Measurements from ENCODE around the gene CREB3L2.
"Not testable (repeated sequence)": the region's sequence is repeated elsewhere in the genome, so short reads cannot be mapped to it uniquely, and the experiment has no call there.

CREB3L2 gene

DNA sequence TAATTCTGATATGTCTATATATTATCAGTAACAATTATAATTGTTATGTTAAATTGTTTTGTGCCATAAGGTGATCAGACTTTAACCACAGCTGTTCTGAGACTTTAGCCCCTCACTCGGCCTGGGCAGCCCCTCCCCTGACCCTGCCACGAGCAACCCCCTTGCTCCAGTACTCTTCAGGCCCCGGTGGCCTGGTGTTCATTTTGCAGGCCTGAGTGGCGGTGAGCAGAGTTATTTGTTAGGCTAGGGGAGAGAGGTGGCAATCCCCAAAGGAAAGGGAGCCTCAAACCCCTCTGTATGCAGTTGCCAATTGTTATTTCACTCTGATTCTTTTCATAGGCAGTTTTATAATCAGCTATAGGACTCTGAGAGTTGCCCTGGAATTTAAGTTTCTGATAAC is 22.9 kb upstream of the CREB3L2 start:
- Histone ChIP-seq H3K4me1 (ENCODE audit: insufficient read depth, low read length) (peaks cover 5% of the 10 kb centered on the region; the same call in 1 of the 2 replicates), H3K9ac (ENCODE audit: low read depth, low read length) (no peak overlapping the region), H3K9me3 (ENCODE audit: control insufficient read depth, insufficient read depth, low read length) (peaks cover 20% of the 10 kb centered on the region), H3K36me3 (ENCODE audit: insufficient read depth, low read length) (no peaks in the 10 kb centered on the region)

- Histone ChIP-seq H3K9me3 (ENCODE audit: control insufficient read depth, insufficient read depth, low read length) (peaks cover 20% of the 10 kb centered on the region), H3K4me1 (ENCODE audit: insufficient read depth, low read length) (peaks cover 5% of the 10 kb centered on the region; the same call in 1 of the 2 replicates), H3K9ac (ENCODE audit: low read depth, low read length) (no peak overlapping the region), H3K36me3 (ENCODE audit: insufficient read depth, low read length) (no peaks in the 10 kb centered on the region)
These were observed 22.4 kb upstream of the CREB3L2 start for GRCh38 chr7:138024343-138024691.

GRCh38 chr7:138023618-138024342 is 21.9 kb upstream of the CREB3L2 start:
- Histone ChIP-seq H3K4me1 (ENCODE audit: insufficient read depth, low read length) (peaks cover 5% of the 10 kb centered on the region; the same call in 1 of the 2 replicates), H3K36me3 (ENCODE audit: insufficient read depth, low read length) (no peaks in the 10 kb centered on the region), H3K9ac (ENCODE audit: low read depth, low read length) (no peak overlapping the region), H3K9me3 (ENCODE audit: control insufficient read depth, insufficient read depth, low read length) (peaks cover 20% of the 10 kb centered on the region)

DNA sequence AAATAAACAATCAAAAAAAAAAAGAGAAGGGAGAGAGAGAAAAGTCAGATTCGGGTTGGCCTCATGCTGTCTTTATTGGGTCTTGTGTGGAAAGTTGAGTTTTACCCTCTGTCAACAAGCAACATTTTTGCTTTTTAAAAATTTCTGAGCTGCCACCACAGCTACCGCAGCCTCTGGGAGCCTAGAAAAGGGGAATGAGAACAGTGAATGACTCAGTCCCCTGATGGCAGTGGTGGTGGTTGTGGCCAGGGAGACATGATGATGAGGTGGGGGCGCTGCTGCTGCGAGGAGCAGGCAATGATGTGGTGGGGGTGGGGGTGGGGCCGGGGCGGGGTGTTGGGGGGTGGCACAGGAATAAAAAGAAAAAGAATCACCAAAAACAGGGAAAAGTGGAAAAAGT is 20.0 kb upstream of the CREB3L2 start:
- H3K36me3 ChIP-seq (ENCODE audit: insufficient read depth, low read length) = no peaks in the 10 kb centered on the region
- peaks cover 18% of the 10 kb centered on the region for H3K9me3 ChIP-seq (ENCODE audit: control insufficient read depth, insufficient read depth, low read length)
- peaks cover 5% of the 10 kb centered on the region; the same call in 1 of the 2 replicates for H3K4me1 ChIP-seq (ENCODE audit: insufficient read depth, low read length)
- no peak overlapping the region for H3K9ac ChIP-seq (ENCODE audit: low read depth, low read length)

DNA sequence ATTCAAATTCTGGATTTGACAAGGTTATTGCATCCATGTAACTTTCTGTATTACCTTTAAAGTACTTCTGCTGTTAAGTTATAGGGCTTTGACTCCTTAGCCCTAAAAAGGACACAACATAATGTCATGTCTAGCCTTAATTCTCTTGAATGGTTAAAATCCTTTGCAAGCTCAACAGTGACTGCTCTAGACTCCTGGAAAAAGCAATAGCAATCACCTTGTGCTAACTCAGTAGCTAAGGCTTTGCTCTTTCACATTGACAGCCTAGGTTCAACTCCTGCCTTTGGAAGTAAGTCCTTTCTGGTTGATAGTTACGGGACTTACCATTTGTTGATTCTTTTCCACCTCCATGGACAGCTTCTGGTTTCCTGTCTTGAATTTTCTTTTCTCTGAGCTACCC is 16.1 kb upstream of the CREB3L2 start:
- Histone ChIP-seq H3K36me3 (ENCODE audit: insufficient read depth, low read length) (no peaks in the 10 kb centered on the region), H3K4me1 (ENCODE audit: insufficient read depth, low read length) (peaks cover 3% of the 10 kb centered on the region; the same call in 1 of the 2 replicates), H3K9me3 (ENCODE audit: control insufficient read depth, insufficient read depth, low read length) (no peaks in the 10 kb centered on the region), H3K9ac (ENCODE audit: low read depth, low read length) (no peak overlapping the region)

GRCh38 chr7:138015096-138015495 is 13.2 kb upstream of the CREB3L2 start:
- Histone ChIP-seq H3K36me3 (ENCODE audit: insufficient read depth, low read length) (no peaks in the 10 kb centered on the region), H3K9me3 (ENCODE audit: control insufficient read depth, insufficient read depth, low read length) (no peaks in the 10 kb centered on the region), H3K4me1 (ENCODE audit: insufficient read depth, low read length) (peaks cover 3% of the 10 kb centered on the region; the same call in 1 of the 2 replicates), H3K9ac (ENCODE audit: low read depth, low read length) (no peak overlapping the region)

GRCh38 chr7:138014686-138015085 is 12.8 kb upstream of the CREB3L2 start:
- Histone ChIP-seq H3K9me3 (ENCODE audit: control insufficient read depth, insufficient read depth, low read length) (no peaks in the 10 kb centered on the region), H3K4me1 (ENCODE audit: insufficient read depth, low read length) (peaks cover 3% of the 10 kb centered on the region; the same call in 1 of the 2 replicates), H3K9ac (ENCODE audit: low read depth, low read length) (no peak overlapping the region), H3K36me3 (ENCODE audit: insufficient read depth, low read length) (no peaks in the 10 kb centered on the region)

DNA sequence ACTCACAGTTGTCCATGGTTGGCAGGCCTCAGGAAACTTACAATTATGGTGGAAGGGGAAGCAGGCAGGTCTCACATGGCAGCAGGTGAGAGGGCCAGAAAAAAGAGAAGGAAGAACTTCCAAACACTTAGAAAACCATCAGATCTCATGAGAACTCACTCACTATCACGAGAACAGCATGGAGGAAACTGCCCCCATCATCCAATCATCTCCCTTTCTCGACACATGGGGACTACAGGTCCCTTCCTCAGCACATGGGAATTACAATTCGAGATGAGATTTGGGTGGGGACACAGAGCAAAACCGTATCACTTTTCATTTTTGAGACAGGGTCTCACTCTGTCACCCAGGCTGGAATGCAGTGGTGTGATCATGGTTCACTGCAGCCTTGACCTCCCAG is 12.3 kb upstream of the CREB3L2 start:
- H3K4me1 ChIP-seq (ENCODE audit: insufficient read depth, low read length); H3K9ac ChIP-seq (ENCODE audit: low read depth, low read length); H3K36me3 ChIP-seq (ENCODE audit: insufficient read depth, low read length); H3K9me3 ChIP-seq (ENCODE audit: control insufficient read depth, insufficient read depth, low read length): not testable (repeated sequence)

DNA sequence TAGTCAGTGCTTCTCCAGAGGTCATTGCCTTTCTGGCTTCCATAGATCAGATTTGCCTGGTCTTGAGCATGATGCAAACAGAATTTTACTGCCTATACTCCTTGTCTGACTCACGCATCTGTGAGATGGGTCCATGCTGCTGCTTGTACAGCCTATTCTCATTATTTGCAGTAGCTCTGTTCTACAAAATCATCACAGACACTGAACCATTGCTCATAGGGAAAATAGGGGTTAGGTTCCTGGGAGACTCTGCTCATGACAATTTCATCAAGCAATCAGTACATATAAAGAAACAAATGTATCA is 7.4 kb upstream of the CREB3L2 start:
- Histone ChIP-seq H3K4me1 (ENCODE audit: insufficient read depth, low read length) (no peaks in the 10 kb centered on the region; the same call in 1 of the 2 replicates), H3K36me3 (ENCODE audit: insufficient read depth, low read length) (no peaks in the 10 kb centered on the region), H3K9ac (ENCODE audit: low read depth, low read length) (no peak overlapping the region), H3K9me3 (ENCODE audit: control insufficient read depth, insufficient read depth, low read length) (no peaks in the 10 kb centered on the region)

DNA sequence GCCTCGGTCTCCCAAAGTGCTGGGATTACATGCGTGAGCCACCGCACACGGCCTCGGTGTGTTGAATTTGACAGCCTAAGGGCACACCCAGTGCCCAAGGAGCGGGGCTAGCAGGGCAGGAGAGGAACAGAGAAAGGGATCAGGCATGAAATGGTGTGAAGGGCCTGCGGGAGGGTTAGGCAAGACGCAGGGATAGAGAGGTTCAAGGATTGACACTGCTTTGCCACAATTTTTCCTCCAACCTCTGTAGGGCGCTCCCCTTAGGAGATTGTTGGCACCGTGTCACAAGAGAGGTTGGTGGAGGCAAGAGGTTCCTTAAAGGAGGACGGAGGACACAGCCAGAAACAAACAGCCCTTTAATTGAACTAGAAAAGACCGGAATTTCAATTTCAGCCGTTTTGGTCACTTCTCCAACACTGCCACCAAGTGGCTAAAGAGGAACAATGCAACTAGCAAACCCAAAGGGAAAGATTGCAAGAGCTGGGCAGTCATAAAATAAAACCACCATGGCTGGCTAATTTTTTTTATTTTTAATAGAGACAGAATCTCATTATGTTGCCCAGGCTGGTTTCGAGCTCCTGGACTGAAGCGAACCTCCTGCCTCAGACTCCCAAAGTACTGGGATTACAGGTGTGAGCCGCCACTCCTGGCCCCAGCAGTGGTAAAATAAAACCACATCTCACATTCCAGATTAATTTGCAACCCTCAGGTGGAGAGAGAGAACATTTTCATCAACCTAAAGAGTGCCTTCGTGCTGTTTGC is 6.9 kb upstream of the CREB3L2 start:
- no peaks in the 10 kb centered on the region; the same call in 1 of the 2 replicates for H3K4me1 ChIP-seq (ENCODE audit: insufficient read depth, low read length)
- no peaks in the 10 kb centered on the region for H3K36me3 ChIP-seq (ENCODE audit: insufficient read depth, low read length)
- peak overlapping the region; percentile 19 for H3K9ac ChIP-seq (ENCODE audit: low read depth, low read length)
- no peaks in the 10 kb centered on the region for H3K9me3 ChIP-seq (ENCODE audit: control insufficient read depth, insufficient read depth, low read length)

DNA sequence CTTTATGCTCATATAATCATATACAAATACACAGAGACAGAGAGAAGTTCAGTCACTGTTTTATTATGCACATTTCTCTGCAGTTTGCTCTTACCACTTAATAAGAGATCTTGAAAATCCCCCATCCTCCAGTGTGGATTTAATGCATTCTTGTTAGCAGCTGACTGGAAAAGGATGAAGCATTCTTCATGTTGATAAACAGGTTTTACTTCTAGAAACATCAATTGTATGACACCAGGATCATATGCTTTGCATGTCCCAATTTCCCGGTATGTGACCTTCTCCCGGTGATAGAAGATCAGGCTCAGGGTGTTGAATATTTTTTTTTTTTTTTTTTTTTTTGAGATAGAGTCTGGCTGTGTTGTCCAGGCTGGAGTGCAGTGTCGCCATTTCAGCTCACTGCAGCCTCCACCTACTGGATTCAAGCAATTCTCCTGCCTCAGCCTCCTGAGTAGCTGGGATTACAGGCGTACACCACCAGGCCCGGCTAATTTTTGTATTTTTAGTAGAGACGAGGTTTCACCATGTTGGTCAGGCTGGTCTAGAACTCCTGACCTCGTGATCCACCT is 6.2 kb upstream of the CREB3L2 start:
- H3K36me3 ChIP-seq (ENCODE audit: insufficient read depth, low read length) = no peaks in the 10 kb centered on the region
- H3K4me1 ChIP-seq (ENCODE audit: insufficient read depth, low read length) = no peaks in the 10 kb centered on the region; the same call in 1 of the 2 replicates
- no peak overlapping the region for H3K9ac ChIP-seq (ENCODE audit: low read depth, low read length)
- no peaks in the 10 kb centered on the region for H3K9me3 ChIP-seq (ENCODE audit: control insufficient read depth, insufficient read depth, low read length)

GRCh38 chr7:138006106-138006505 is 4.2 kb upstream of the CREB3L2 start:
- no peaks in the 10 kb centered on the region for H3K9me3 ChIP-seq (ENCODE audit: control insufficient read depth, insufficient read depth, low read length)
- H3K36me3 ChIP-seq (ENCODE audit: insufficient read depth, low read length) = no peaks in the 10 kb centered on the region

GRCh38 chr7:138004936-138005335 is 3.0 kb upstream of the CREB3L2 start:
- no peak overlapping the region for H3K9ac ChIP-seq (ENCODE audit: low read depth, low read length)
- H3K4me1 ChIP-seq (ENCODE audit: insufficient read depth, low read length) = peaks cover under 1% of the 10 kb centered on the region; the same call in 1 of the 2 replicates
- no peaks in the 10 kb centered on the region; the same call in 1 of the 2 replicates for H3K36me3 ChIP-seq (ENCODE audit: insufficient read depth, low read length)
- H3K9me3 ChIP-seq (ENCODE audit: control insufficient read depth, insufficient read depth, low read length) = no peaks in the 10 kb centered on the region

More at GRCh38 chr7:138006106-138006505, 4.2 kb upstream of the CREB3L2 start:
- Histone ChIP-seq H3K9ac (ENCODE audit: low read depth, low read length) (no peak overlapping the region), H3K4me1 (ENCODE audit: insufficient read depth, low read length) (no peaks in the 10 kb centered on the region; the same call in 1 of the 2 replicates)

- no peaks in the 10 kb centered on the region; the same call in 1 of the 2 replicates for H3K36me3 ChIP-seq (ENCODE audit: insufficient read depth, low read length)
- no peak overlapping the region for H3K9ac ChIP-seq (ENCODE audit: low read depth, low read length)
- H3K9me3 ChIP-seq (ENCODE audit: control insufficient read depth, insufficient read depth, low read length) = no peaks in the 10 kb centered on the region
- H3K4me1 ChIP-seq (ENCODE audit: insufficient read depth, low read length) = peaks cover 5% of the 10 kb centered on the region; the same call in 1 of the 2 replicates
These were observed 2.2 kb upstream of the CREB3L2 start for GRCh38 chr7:138004046-138004445.
